Measurements from ENCODE around the gene PRKAA2.

PRKAA2 gene

GRCh38 chr1:56675763-56676162 lies 30.6 kb downstream of the PRKAA2 start:
- in situ Hi-C loops (cut with MboI; ENCODE audit: low pct_unique_long_range_greater_than_20kb, low sequenced_read_pairs, unreplicated experiment) = no loop called here
- no peak for DNase-seq (ENCODE audit: low spot score)
- no peak for TF ChIP-seq CTCF (IDR thresholded peaks at IDR 0.05; ENCODE audit: extremely low read depth, insufficient read depth, missing control alignments)

- in situ Hi-C loops (cut with MboI; ENCODE audit: low pct_unique_long_range_greater_than_20kb, low sequenced_read_pairs, unreplicated experiment) = no loop called here
These were observed 31.5 kb downstream of the PRKAA2 start for GRCh38 chr1:56676571-56677035.

GRCh38 chr1:56683569-56683968 lies 38.5 kb downstream of the PRKAA2 start:
- in situ Hi-C loops (cut with MboI; ENCODE audit: low pct_unique_long_range_greater_than_20kb, low sequenced_read_pairs, unreplicated experiment) = no loop called here
- DNase-seq (ENCODE audit: low spot score) = no peak
- TF ChIP-seq CTCF (IDR thresholded peaks at IDR 0.05; ENCODE audit: extremely low read depth, insufficient read depth, missing control alignments) = no peak

More at GRCh38 chr1:56676571-56677035, 31.5 kb downstream of the PRKAA2 start:
- no peak for DNase-seq (ENCODE audit: low spot score)
- TF ChIP-seq CTCF (IDR thresholded peaks at IDR 0.05; ENCODE audit: extremely low read depth, insufficient read depth, missing control alignments) = no peak

GRCh38 chr1:56686169-56686568 lies 41.1 kb downstream of the PRKAA2 start:
- DNase-seq (ENCODE audit: low spot score) = no peak
- in situ Hi-C loops (cut with MboI; ENCODE audit: low pct_unique_long_range_greater_than_20kb, low sequenced_read_pairs, unreplicated experiment) = no loop called here
- TF ChIP-seq CTCF (IDR thresholded peaks at IDR 0.05; ENCODE audit: extremely low read depth, insufficient read depth, missing control alignments) = no peak

GRCh38 chr1:56688522-56689026 lies 43.5 kb downstream of the PRKAA2 start:
- peak; percentile 13 for DNase-seq (ENCODE audit: low spot score)
- in situ Hi-C loops (cut with MboI; ENCODE audit: low pct_unique_long_range_greater_than_20kb, low sequenced_read_pairs, unreplicated experiment) = no loop called here
- no peak for TF ChIP-seq CTCF (IDR thresholded peaks at IDR 0.05; ENCODE audit: extremely low read depth, insufficient read depth, missing control alignments)

- in situ Hi-C loops (cut with MboI; ENCODE audit: low pct_unique_long_range_greater_than_20kb, low sequenced_read_pairs, unreplicated experiment) = no loop called here
- TF ChIP-seq CTCF (IDR thresholded peaks at IDR 0.05; ENCODE audit: extremely low read depth, insufficient read depth, missing control alignments) = no peak
- DNase-seq (ENCODE audit: low spot score) = no peak
These were observed 51.5 kb downstream of the PRKAA2 start for GRCh38 chr1:56696663-56697062.

GRCh38 chr1:56703747-56704146 lies 58.6 kb downstream of the PRKAA2 start:
- no peak for DNase-seq (ENCODE audit: low spot score)
- in situ Hi-C loops (cut with MboI; ENCODE audit: low pct_unique_long_range_greater_than_20kb, low sequenced_read_pairs, unreplicated experiment) = no loop called here
- no peak for TF ChIP-seq CTCF (IDR thresholded peaks at IDR 0.05; ENCODE audit: extremely low read depth, insufficient read depth, missing control alignments)

All from GM13977 (cell line).